Caco-2 (cell line): ENCODE data around the gene GATA6. TPM values are rescaled to one million over a fixed set of nuclear protein-coding genes. Genes with fewer than 3 reads are reported as not detected.
A peak's percentile ranks its signal among the peaks of the same experiment; 100 is the strongest.
"Not testable (repeated sequence)": the region's sequence is repeated elsewhere in the genome, so short reads cannot be mapped to it uniquely, and the experiment has no call there.

Source experiments
- BruUV-seq: library from RNA; stranded (reverse); fragments of 400-500 nt; replicated peaks from 2 replicates; lab custom pipeline; 2021; lab: Mats Ljungman, UMichigan
- CTCF ChIA-PET: fragments of 300-600 bp; sonication (Branson Sonifier 250); formaldehyde crosslinking; loops from one replicate; lab custom pipeline; 2022; ENCODE audit warnings: antibody characterized with exemption; lab: Charles Lee
- POLR2A ChIA-PET: fragments of 300-600 bp; sonication (Branson Sonifier 250); formaldehyde crosslinking; loops from one replicate; lab custom pipeline; 2022; ENCODE audit warnings: antibody characterized with exemption; lab: Charles Lee
- DNase-seq, 2 experiments: peaks; one replicate each; pipeline versions ENCODE4 v3.0.0 to v3.0.0-alpha.2; 2020 to 2022
- H3K27me3 ChIP-seq: replicated peaks from 2 replicates; pipeline ENCODE4 v1.6.0; 2011; ENCODE audit warnings: low read length; ENCODE audit not compliant: control insufficient read depth, insufficient read depth
- H3K36me3 ChIP-seq: 2 replicates; pipeline ENCODE4 v1.5.1; 2011; ENCODE audit warnings: low read length; ENCODE audit not compliant: control insufficient read depth, insufficient read depth
- H3K4me1 ChIP-seq: fragments of 250-450 bp; sonication (Bioruptor Pico); 2 replicates; pipeline ENCODE4 v1.5.1; 2020; ENCODE audit warnings: mild to moderate bottlenecking
- H3K4me3 ChIP-seq: 2 replicates; pipeline ENCODE4 v1.5.1; 2011; ENCODE audit warnings: low read depth, mild to moderate bottlenecking, control low read depth, low read length
- H3K9me3 ChIP-seq: fragments of 250-450 bp; sonication (Bioruptor Pico); 2 replicates; pipeline ENCODE4 v1.5.1; 2020; ENCODE audit warnings: mild to moderate bottlenecking, moderate library complexity
- H3K27ac Mint-ChIP-seq: one replicate; pipeline ENCODE4 v1.8.0; 2022; ENCODE audit warnings: mixed read lengths; ENCODE audit not compliant: unreplicated experiment
- H3K27me3 Mint-ChIP-seq: one replicate; pipeline ENCODE4 v1.8.0; 2022; ENCODE audit warnings: mixed read lengths; ENCODE audit not compliant: insufficient read depth, unreplicated experiment
- H3K36me3 Mint-ChIP-seq: one replicate; pipeline ENCODE4 v1.8.0; 2022; ENCODE audit warnings: mild to moderate bottlenecking, mixed read lengths; ENCODE audit not compliant: insufficient read depth, unreplicated experiment
- H3K4me1 Mint-ChIP-seq: one replicate; pipeline ENCODE4 v1.8.0; 2022; ENCODE audit warnings: low read depth, mixed read lengths; ENCODE audit not compliant: unreplicated experiment
- H3K4me3 Mint-ChIP-seq: one replicate; pipeline ENCODE4 v1.8.0; 2022; ENCODE audit warnings: mild to moderate bottlenecking, moderate library complexity, mixed read lengths; ENCODE audit not compliant: unreplicated experiment
- H3K9me3 Mint-ChIP-seq: one replicate; pipeline ENCODE4 v1.8.0; 2022; ENCODE audit warnings: mixed read lengths; ENCODE audit not compliant: unreplicated experiment
- intact Hi-C: fragments of 100-400 bp; cut with micrococcal nuclease; formaldehyde crosslinking; loops from one replicate; pipeline ENCODE4 v1.10.0; 2022; ENCODE audit not compliant: unreplicated experiment
- total RNA-seq: library from RNA; stranded (reverse); gene quantifications from 2 replicates; pipeline ENCODE4 v1.2.3, GENCODE V29; 2022
- TF ChIP-seq, protein P1 (sequence below), 2 experiments: fragments of 200-600 bp in 1 of 2; IDR thresholded peaks; 1 replicate in 1 of 2; 2 replicates in 1 of 2; pipeline versions ENCODE4 v1.5.1 to v1.8.0; 2011 to 2022; ENCODE audit warnings: antibody characterized with exemption in 1 of 2, control low read depth in 1 of 2, inconsistent platforms in 1 of 2, low read depth in 1 of 2, low read length in 1 of 2, mild to moderate bottlenecking in 1 of 2, moderate library complexity in 1 of 2; ENCODE audit not compliant: insufficient read depth in 1 of 2, severe bottlenecking in 1 of 2, unreplicated experiment in 1 of 2

Gene GATA6
- total RNA-seq, 1 experiment from 2014 or later, result 124 TPM

DNA sequence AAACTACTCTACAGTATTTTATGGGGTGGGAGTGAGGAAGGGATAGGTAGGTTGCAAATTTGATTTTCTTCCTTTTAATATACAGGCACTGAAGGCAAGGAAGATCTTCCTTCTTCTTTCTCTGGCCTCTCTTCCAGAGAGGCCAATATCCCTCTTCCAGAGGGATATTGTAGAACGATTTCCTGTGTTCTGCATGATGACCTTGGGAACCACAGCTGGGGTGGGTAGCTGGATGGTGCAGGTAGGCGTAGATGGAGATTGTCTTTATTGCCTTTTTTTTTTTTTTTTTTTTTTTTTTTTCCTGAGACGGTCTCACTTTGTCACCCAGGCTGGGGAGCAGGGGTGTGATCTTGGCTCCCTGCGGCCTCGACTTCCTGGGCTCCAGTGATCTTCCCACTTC lies 49.4 kb downstream of the GATA6 start:
- H3K36me3 ChIP-seq, result no peaks in the 10 kb centered on the region
- Mint-ChIP-seq H3K4me3 (no peak overlapping the region), H3K27me3 (no peaks in the 10 kb centered on the region), H3K4me1 (peaks cover 17% of the 10 kb centered on the region), H3K27ac (no peak overlapping the region), H3K9me3 (no peaks in the 10 kb centered on the region), H3K36me3 (peaks cover 27% of the 10 kb centered on the region)
- no TSS peak for BruUV-seq
- intact Hi-C loops, result no loop called here
- DNase-seq, result no peak
- ChIA-PET POLR2A (interaction anchor here (0.6 to 1.1 kb wide), 3 partner anchors 51 to 605 kb away, joined by 3 to 4 read pairs (median 4); no protein-coding TSS in a partner anchor), CTCF (no interaction called here)
- no peaks in the 10 kb centered on the region for H3K9me3 ChIP-seq
- H3K4me3 ChIP-seq, result no peak overlapping the region
- TF ChIP-seq, protein P1, sequence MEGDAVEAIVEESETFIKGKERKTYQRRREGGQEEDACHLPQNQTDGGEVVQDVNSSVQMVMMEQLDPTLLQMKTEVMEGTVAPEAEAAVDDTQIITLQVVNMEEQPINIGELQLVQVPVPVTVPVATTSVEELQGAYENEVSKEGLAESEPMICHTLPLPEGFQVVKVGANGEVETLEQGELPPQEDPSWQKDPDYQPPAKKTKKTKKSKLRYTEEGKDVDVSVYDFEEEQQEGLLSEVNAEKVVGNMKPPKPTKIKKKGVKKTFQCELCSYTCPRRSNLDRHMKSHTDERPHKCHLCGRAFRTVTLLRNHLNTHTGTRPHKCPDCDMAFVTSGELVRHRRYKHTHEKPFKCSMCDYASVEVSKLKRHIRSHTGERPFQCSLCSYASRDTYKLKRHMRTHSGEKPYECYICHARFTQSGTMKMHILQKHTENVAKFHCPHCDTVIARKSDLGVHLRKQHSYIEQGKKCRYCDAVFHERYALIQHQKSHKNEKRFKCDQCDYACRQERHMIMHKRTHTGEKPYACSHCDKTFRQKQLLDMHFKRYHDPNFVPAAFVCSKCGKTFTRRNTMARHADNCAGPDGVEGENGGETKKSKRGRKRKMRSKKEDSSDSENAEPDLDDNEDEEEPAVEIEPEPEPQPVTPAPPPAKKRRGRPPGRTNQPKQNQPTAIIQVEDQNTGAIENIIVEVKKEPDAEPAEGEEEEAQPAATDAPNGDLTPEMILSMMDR (IDR thresholded peaks at IDR 0.05; ENCODE audit: insufficient read depth in 1 of 2, low read depth in 1 of 2, low read length in 1 of 2, severe bottlenecking in 1 of 2, unreplicated experiment in 1 of 2), result no peak
- peaks cover 21% of the 10 kb centered on the region for H3K4me1 ChIP-seq
- H3K27me3 ChIP-seq, result no peaks in the 10 kb centered on the region

DNA sequence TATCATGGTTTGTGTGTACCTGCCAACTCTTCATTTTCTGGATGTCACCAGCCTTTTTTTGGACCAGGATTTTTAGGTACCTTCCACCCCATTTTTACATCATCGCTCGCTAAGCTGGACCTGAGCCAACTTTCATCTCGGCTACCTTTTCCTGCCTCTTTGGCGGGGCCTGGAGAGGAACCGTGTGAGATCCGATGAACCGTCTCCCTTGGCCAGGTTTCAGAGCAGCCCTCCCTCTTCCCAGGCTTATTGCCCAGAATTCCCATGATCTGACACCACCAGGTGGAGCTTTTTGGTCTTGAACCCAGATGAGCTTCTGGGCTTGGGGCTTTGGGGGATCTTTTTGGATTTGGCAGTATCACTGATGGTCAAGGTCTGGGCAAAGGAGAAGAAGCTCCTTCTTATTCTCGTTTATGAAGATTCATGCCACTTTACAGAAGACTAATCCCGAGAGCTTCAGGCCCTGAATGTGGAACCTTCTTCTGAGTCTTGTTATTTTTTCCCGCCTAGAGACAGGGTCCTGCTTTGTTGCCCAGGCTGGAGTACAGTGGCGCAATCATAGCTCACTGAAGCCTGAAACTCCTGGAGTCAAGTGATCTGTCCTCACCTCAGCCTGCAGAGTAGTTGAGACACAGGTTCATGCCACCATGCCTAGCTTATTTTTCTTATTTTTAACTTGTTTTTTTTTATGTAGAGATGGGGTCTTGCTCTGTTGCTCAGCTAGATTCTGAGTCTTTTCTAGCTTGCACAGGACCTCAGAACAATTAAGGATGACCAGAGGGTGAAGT lies 50.4 kb downstream of the GATA6 start:
- no TSS peak for BruUV-seq
- Histone ChIP-seq H3K9me3 (no peaks in the 10 kb centered on the region), H3K36me3 (no peaks in the 10 kb centered on the region), H3K27me3 (no peaks in the 10 kb centered on the region), H3K4me1 (peaks cover 18% of the 10 kb centered on the region), H3K4me3 (no peak overlapping the region)
- DNase-seq, result no peak
- H3K27me3 Mint-ChIP-seq, result no peaks in the 10 kb centered on the region
- peak overlapping the region; percentile 25 for H3K27ac Mint-ChIP-seq
- no peaks in the 10 kb centered on the region for H3K9me3 Mint-ChIP-seq
- TF ChIP-seq, protein P1 (IDR thresholded peaks at IDR 0.05; ENCODE audit: insufficient read depth in 1 of 2, low read depth in 1 of 2, low read length in 1 of 2, severe bottlenecking in 1 of 2, unreplicated experiment in 1 of 2), result no peak
- no peak overlapping the region for H3K4me3 Mint-ChIP-seq
- POLR2A ChIA-PET, result interaction anchor here (0.7 to 1.1 kb wide), 2 partner anchors 52 to 63 kb away, joined by 3 to 4 read pairs; no protein-coding TSS in a partner anchor
- H3K4me1 Mint-ChIP-seq, result peaks cover 21% of the 10 kb centered on the region
- CTCF ChIA-PET, result interaction anchor here (1.2 kb wide), 1 partner anchor 267 kb away, joined by 3 read pairs; no protein-coding TSS in a partner anchor
- intact Hi-C loops, result loop anchor here (10.0 kb wide), 2 partner anchors 125 to 225 kb away; no protein-coding TSS in a partner anchor
- H3K36me3 Mint-ChIP-seq, result peaks cover 21% of the 10 kb centered on the region

DNA sequence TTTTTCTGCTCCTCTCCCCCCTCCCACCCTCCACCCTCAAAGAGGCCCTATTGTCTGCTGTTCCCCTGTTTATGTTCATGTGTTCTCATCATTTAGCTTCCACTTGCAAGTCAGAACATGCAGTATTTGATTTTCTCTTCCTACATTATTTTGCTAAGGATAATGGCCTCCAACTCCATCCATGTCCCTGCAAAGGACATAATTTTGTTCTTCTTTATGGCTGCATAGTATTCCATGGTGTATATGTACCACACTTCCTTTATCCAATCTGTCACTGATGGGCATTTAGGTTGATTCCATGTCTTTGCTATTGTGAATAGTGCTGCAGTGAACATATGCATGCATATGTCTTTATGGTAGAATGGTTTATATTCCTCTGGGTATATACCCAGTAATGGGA lies 51.2 kb downstream of the GATA6 start:
- H3K4me3 Mint-ChIP-seq, H3K27me3 ChIP-seq, BruUV-seq, H3K27me3 Mint-ChIP-seq, H3K36me3 ChIP-seq, H3K27ac Mint-ChIP-seq, POLR2A ChIA-PET, H3K4me3 ChIP-seq, DNase-seq, H3K9me3 ChIP-seq, H3K9me3 Mint-ChIP-seq: not testable (repeated sequence)
- Mint-ChIP-seq H3K36me3 (peaks cover 17% of the 10 kb centered on the region), H3K4me1 (peaks cover 21% of the 10 kb centered on the region)
- peaks cover 18% of the 10 kb centered on the region for H3K4me1 ChIP-seq
- intact Hi-C loops, result loop anchor here (10.0 kb wide), 2 partner anchors 124 to 226 kb away; no protein-coding TSS in a partner anchor
- CTCF ChIA-PET, result interaction anchor here (1.2 kb wide), 1 partner anchor 266 kb away, joined by 3 read pairs; no protein-coding TSS in a partner anchor
